ENCODE results near the gene ASIC1. TPM values are rescaled to one million over a fixed set of nuclear protein-coding genes. Genes with fewer than 3 reads are reported as not detected.

ASIC1 gene
- total and polyA plus RNA-seq, 12 donors = 0.47 to 1.3 (median 0.79) TPM; not detected in 1

GRCh38 chr12:50110762-50111351 lies 53.5 kb downstream of the ASIC1 start:
- no peak for TF ChIP-seq CTCF (IDR thresholded peaks at IDR 0.05)
- TF ChIP-seq POLR2A (IDR thresholded peaks at IDR 0.05) = peak in 1 of 2 donors; percentile 39
- peaks cover 0 to 6% of the 10 kb centered on the region in 2 donors for H3K36me3 ChIP-seq (replicated peaks in 1 of 2)
- peak overlapping the region; percentile 28 to 99 (median 84) for H3K27ac ChIP-seq
- no peaks in the 10 kb centered on the region for H3K27me3 ChIP-seq
- H3K4me3 ChIP-seq = peak overlapping the region in 1 of 4 donors; percentile 4
- intact Hi-C loops (cut with DNase I) = no loop called here
- peaks cover 31 to 40% of the 10 kb centered on the region in 2 donors for H3K4me1 ChIP-seq (replicated peaks in 1 of 2)
- peak; percentile 69 to 91 (median 81) for DNase-seq
- WGBS, 4 donors = 23 to 34% (median 27%) methylated on average over 1 to 7 of the region's 7 CpGs
- H3K9me3 ChIP-seq (replicated peaks in 1 of 3) = no peaks in the 10 kb centered on the region

GRCh38 chr12:50111395-50111692 lies 53.9 kb downstream of the ASIC1 start:
- Histone ChIP-seq H3K27ac (peak overlapping the region in 4 of 5 donors; percentile 70 to 99 (median 85)), H3K36me3 (replicated peaks in 1 of 2) (peaks cover 0 to 9% of the 10 kb centered on the region in 2 donors), H3K27me3 (no peaks in the 10 kb centered on the region), H3K9me3 (replicated peaks in 1 of 3) (no peaks in the 10 kb centered on the region), H3K4me1 (replicated peaks in 1 of 2) (peaks cover 31 to 44% of the 10 kb centered on the region in 2 donors), H3K4me3 (peak overlapping the region in 1 of 4 donors; percentile 41)
- DNase-seq = peak in 1 of 7 donors; percentile 13
- no peak for TF ChIP-seq CTCF (IDR thresholded peaks at IDR 0.05)
- TF ChIP-seq POLR2A (IDR thresholded peaks at IDR 0.05) = no peak
- intact Hi-C loops (cut with DNase I) = no loop called here
- WGBS, 4 donors = 5 to 17% (median 11%) methylated on average over 9 to 19 of the region's 19 CpGs

GRCh38 chr12:50111693-50112455 lies 54.5 kb downstream of the ASIC1 start, which contains the start of gene COX14:
COX14 (plus strand) TSS chr12:50112236; CDS start chr12:50120044, 7,808 bp downstream.
- TF ChIP-seq CTCF (IDR thresholded peaks at IDR 0.05) = peak; percentile 79 to 90 (median 84)
- TF ChIP-seq POLR2A (IDR thresholded peaks at IDR 0.05) = peak; percentile 99 to 100
- WGBS, 4 donors = 0 to 1% (median 0%) methylated on average over 14 to 59 of the region's 59 CpGs
- H3K4me1 ChIP-seq (replicated peaks in 1 of 2) = peaks cover 31 to 49% of the 10 kb centered on the region in 2 donors
- H3K4me3 ChIP-seq = peak within 1 kb of the TSS; percentile 25 to 97 (median 62)
- H3K9me3 ChIP-seq (replicated peaks in 1 of 3) = no peaks in the 10 kb centered on the region
- DNase-seq = peak; percentile 98 to 100 (median 99)
- peak within 1 kb of the TSS; percentile 77 to 100 (median 99) for H3K27ac ChIP-seq
- H3K36me3 ChIP-seq (replicated peaks in 1 of 2) = peaks cover 0 to 9% of the 10 kb centered on the region in 2 donors
- intact Hi-C loops (cut with DNase I) = loop anchor here in 1 of 2 donors (2.0 kb wide), 1 partner anchor 55 kb away; the partner anchor contains the start of gene CERS5
- no peaks in the 10 kb centered on the region for H3K27me3 ChIP-seq

Measured in adrenal gland (tissue), 12 donors.